ENCODE results near the gene EDC4.

DNA sequence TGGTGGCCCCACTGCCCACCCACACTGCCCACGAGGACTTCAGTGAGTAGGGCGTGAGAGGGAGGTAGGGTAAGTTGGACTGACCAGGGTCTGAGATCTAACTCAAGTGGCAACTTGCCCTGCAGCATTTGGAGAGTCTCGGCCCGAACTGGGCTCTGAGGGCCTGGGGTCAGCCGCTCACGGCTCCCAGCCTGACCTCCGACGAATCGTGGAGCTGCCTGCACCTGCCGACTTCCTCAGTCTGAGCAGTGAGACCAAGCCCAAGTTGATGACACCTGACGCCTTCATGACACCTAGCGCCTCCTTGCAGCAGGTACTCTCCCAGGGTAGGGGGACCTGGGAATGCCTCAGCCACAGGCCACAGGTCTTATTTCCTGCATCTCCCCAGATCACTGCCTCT lies 6.6 kb downstream of the EDC4 start:
- no peak for TF ChIP-seq CTCF (IDR thresholded peaks at IDR 0.05)
- TF ChIP-seq REST (IDR thresholded peaks at IDR 0.05; ENCODE audit: insufficient read depth in 1 of 2, low read depth in 2 of 2, low read length in 1 of 2) = no peak
- TF ChIP-seq SIN3A (IDR thresholded peaks at IDR 0.05; ENCODE audit: borderline replicate concordance, insufficient read depth, low read depth, low read length) = no peak
- no peak for TF ChIP-seq POLR2AphosphoS5 (IDR thresholded peaks at IDR 0.05; ENCODE audit: low read depth, low read length)

Data from Panc1 (cell line).